Prostate gland (tissue), 2 donors: Measurements from ENCODE around the gene ADAP1.

ENCODE experiments used
- CTCF ChIP-seq, 4 experiments: fragments of 200-600 bp in 2 of 4; fragments of 450-650 bp in 2 of 4; sonication (generic) in 2 of 4; IDR thresholded peaks; 1 replicate in 3 of 4; 2 replicates in 1 of 4; pipeline ENCODE4 v1.5.1; 2016 to 2019; ENCODE audit warnings: antibody characterized with exemption in 4 of 4, mild to moderate bottlenecking in 2 of 4, moderate library complexity in 2 of 4
- POLR2A ChIP-seq: fragments of 450-650 bp; IDR thresholded peaks from one replicate; pipeline ENCODE4 v1.6.1; 2016; ENCODE audit warnings: antibody characterized with exemption, mild to moderate bottlenecking

GRCh38 chr7:949021-949934 is 5.2 kb downstream of the ADAP1 start:
- TF ChIP-seq CTCF (IDR thresholded peaks at IDR 0.05), result no peak
- TF ChIP-seq POLR2A, result no peak
